Measurements from ENCODE around the gene CHRD. TPM values are rescaled to one million over a fixed set of nuclear protein-coding genes. Genes with fewer than 3 reads are reported as not detected.

The CHRD gene
- total and polyA plus RNA-seq, 9 of the 15 experiments (the other 6 are each of a cell fraction or from before 2014, with no cell fraction given), result 0.11 to 1.3 (median 0.59) TPM; not detected in 3

DNA sequence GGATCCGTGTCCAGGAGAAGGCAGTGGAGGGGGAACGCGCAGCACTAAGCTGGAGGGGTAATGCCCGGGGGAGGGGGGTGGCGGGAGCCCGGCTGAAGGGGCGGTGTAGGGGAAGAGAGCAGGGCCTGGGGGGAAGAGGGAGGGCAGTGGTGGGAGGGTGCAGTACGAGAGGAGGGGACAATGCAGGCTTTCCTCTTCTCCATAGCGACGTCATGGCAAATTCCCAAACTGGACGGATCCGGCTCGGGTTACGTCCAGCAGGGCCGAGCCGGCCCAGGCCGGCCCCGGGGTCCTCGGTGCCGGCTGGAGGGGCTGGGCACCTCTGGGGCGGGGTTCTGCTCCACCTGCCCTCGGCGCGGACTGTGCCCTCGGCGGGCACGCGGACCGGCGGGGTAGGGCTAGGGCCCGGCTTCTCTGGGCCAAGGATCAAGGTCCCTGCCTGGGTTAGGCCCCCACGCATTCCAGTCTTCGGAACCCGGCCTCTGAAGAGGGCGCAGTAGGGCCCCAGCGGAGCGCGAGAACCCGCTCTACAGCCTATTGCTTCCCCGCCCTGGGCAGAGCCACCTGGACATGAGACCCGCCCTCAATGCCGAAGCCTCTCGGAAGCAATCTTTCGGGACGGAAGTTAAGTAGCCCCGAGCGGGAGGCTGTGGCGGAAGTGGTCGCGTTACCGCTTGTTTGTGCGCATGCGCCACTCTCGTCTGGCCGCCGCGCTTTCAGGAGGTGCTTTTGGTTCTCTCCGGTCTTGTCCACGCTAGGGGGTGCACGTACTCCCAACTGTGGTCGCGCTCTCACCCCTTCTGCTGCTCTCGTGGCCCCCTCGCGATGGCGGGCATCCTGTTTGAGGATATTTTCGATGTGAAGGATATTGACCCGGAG is 16.9 kb upstream of the CHRD start (continued):
- TF ChIP-seq ZNF780A (CRISPR knock-in tag; IDR thresholded peaks at IDR 0.05), result no peak
- TF ChIP-seq PHF20 (IDR thresholded peaks at IDR 0.05; ENCODE audit: partially characterized antibody), result peak; percentile 59
- no peak for TF ChIP-seq ZNF57 (CRISPR knock-in tag; IDR thresholded peaks at IDR 0.05)
- peak in 1 of 2 experiments; percentile 59; a peak in 2 of 4 replicates for TF ChIP-seq HDAC1 (IDR thresholded peaks at IDR 0.05)
- peak; percentile 37; the same call in 1 of the 2 replicates for TF ChIP-seq NR2C2 (CRISPR knock-in tag; IDR thresholded peaks at IDR 0.05)
- peak; percentile 95 for TF ChIP-seq NR2C2 (tag; IDR thresholded peaks at IDR 0.05)
- TF ChIP-seq GABPB1 (CRISPR knock-in tag; IDR thresholded peaks at IDR 0.05), result peak; percentile 96
- peak; percentile 70; the same call in 1 of the 2 replicates for TF ChIP-seq ZBTB17 (CRISPR knock-in tag; IDR thresholded peaks at IDR 0.05)
- no peak for TF ChIP-seq CBFA2T3 (IDR thresholded peaks at IDR 0.05)
- peak; percentile 79; the same call in 1 of the 2 replicates for TF ChIP-seq LEF1 (IDR thresholded peaks at IDR 0.05)
- TF ChIP-seq MYBL2 (IDR thresholded peaks at IDR 0.05; ENCODE audit: low read depth), result no peak
- TF ChIP-seq MYBL2 (CRISPR knock-in tag; IDR thresholded peaks at IDR 0.05; ENCODE audit: borderline replicate concordance), result no peak
- TF ChIP-seq CEBPB (tag; IDR thresholded peaks at IDR 0.05), result no peak
- no peak for TF ChIP-seq RNF2 (IDR thresholded peaks at IDR 0.05)
- no peak for TF ChIP-seq TCF15 (CRISPR knock-in tag; IDR thresholded peaks at IDR 0.05)
- TF ChIP-seq KDM5B (IDR thresholded peaks at IDR 0.05; ENCODE audit: insufficient replicate concordance, low read depth, low read length), result peak; percentile 64
- TF ChIP-seq ADNP (tag; IDR thresholded peaks at IDR 0.05), result no peak
- TF ChIP-seq SOX6 (IDR thresholded peaks at IDR 0.05), result peak; percentile 27; the same call in 1 of the 2 replicates
- TF ChIP-seq ZFP1 (CRISPR knock-in tag; IDR thresholded peaks at IDR 0.05), result no peak
- peak; percentile 63 to 87 for TF ChIP-seq E2F6 (IDR thresholded peaks at IDR 0.05; ENCODE audit: borderline replicate concordance in 1 of 2, extremely low read depth in 1 of 2, insufficient read depth in 1 of 2, insufficient read length in 1 of 2, low read depth in 1 of 2, low read length in 1 of 2, poor library complexity in 1 of 2, severe bottlenecking in 1 of 2)
- no peak for TF ChIP-seq HOXB6 (CRISPR knock-in tag; IDR thresholded peaks at IDR 0.05; ENCODE audit: borderline replicate concordance)
- TF ChIP-seq, protein P1, sequence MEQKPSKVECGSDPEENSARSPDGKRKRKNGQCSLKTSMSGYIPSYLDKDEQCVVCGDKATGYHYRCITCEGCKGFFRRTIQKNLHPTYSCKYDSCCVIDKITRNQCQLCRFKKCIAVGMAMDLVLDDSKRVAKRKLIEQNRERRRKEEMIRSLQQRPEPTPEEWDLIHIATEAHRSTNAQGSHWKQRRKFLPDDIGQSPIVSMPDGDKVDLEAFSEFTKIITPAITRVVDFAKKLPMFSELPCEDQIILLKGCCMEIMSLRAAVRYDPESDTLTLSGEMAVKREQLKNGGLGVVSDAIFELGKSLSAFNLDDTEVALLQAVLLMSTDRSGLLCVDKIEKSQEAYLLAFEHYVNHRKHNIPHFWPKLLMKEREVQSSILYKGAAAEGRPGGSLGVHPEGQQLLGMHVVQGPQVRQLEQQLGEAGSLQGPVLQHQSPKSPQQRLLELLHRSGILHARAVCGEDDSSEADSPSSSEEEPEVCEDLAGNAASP (IDR thresholded peaks at IDR 0.05), result no peak
- no peak for TF ChIP-seq ZNF140 (CRISPR knock-in tag; IDR thresholded peaks at IDR 0.05)
- peak; percentile 50 for TF ChIP-seq PKNOX1 (IDR thresholded peaks at IDR 0.05)
- no peak for TF ChIP-seq PPARD (CRISPR knock-in tag; IDR thresholded peaks at IDR 0.05)
- TF ChIP-seq ZC3H4 (CRISPR knock-in tag; IDR thresholded peaks at IDR 0.05; ENCODE audit: borderline replicate concordance), result no peak

Data from K562 (cell line).